NOMO-1 treated with dmso at 0.1 percent for 144 hours (cell line): ENCODE results near the gene NPR1.
"Not testable (repeated sequence)": the region's sequence is repeated elsewhere in the genome, so short reads cannot be mapped to it uniquely, and the experiment has no call there.

Experiments
- DNase-seq: peaks from one replicate; lab custom pipeline; 2025; ENCODE audit not compliant: unreplicated experiment; lab: John Stamatoyannopoulos, UW

NPR1 gene

GRCh38 chr1:153678519-153679336 is at the start of gene NPR1:
Gene NPR1, plus strand, starts transcription at chr1:153678688. Its CDS starts 421 bp downstream, at chr1:153679109.
- no peak for DNase-seq

- no peak for DNase-seq
Measured at GRCh38 chr1:153629343-153629665, 49.2 kb upstream of the NPR1 start.

- DNase-seq: no peak
Measured at GRCh38 chr1:153629971-153630370, 48.5 kb upstream of the NPR1 start.

GRCh38 chr1:153630384-153630783 is 48.1 kb upstream of the NPR1 start:
- DNase-seq: no peak

GRCh38 chr1:153631047-153632022 is 47.2 kb upstream of the NPR1 start:
- DNase-seq: no peak

- no peak for DNase-seq
Measured at GRCh38 chr1:153633161-153633753, 45.2 kb upstream of the NPR1 start.

- DNase-seq: peak; percentile 96
Measured at GRCh38 chr1:153633754-153634665, 44.5 kb upstream of the NPR1 start, which contains the start of gene CHTOP. Gene CHTOP, plus strand, starts transcription at chr1:153634066. Its CDS starts 2,523 bp downstream, at chr1:153636589.

- DNase-seq: no peak
Measured at GRCh38 chr1:153635872-153636271, 42.6 kb upstream of the NPR1 start.

- no peak for DNase-seq
Measured at GRCh38 chr1:153636312-153636711, 42.2 kb upstream of the NPR1 start.

GRCh38 chr1:153638261-153638660 is 40.2 kb upstream of the NPR1 start:
- no peak for DNase-seq

- no peak for DNase-seq
Measured at GRCh38 chr1:153639280-153639679, 39.2 kb upstream of the NPR1 start.

- not testable (repeated sequence) for DNase-seq
Measured at GRCh38 chr1:153640213-153640612, 38.3 kb upstream of the NPR1 start.

- DNase-seq: no peak
Measured at GRCh38 chr1:153640861-153641260, 37.6 kb upstream of the NPR1 start.

- DNase-seq: no peak
Measured at GRCh38 chr1:153642161-153642560, 36.3 kb upstream of the NPR1 start.

- DNase-seq: no peak
Measured at GRCh38 chr1:153643100-153643499, 35.4 kb upstream of the NPR1 start.

- DNase-seq: no peak
Measured at GRCh38 chr1:153643816-153644215, 34.7 kb upstream of the NPR1 start.

- peak; percentile 71 for DNase-seq
Measured at GRCh38 chr1:153646672-153647345, 31.7 kb upstream of the NPR1 start.

- no peak for DNase-seq
Measured at GRCh38 chr1:153647346-153647714, 31.2 kb upstream of the NPR1 start.

- DNase-seq: no peak
Measured at GRCh38 chr1:153648000-153648643, 30.4 kb upstream of the NPR1 start.
